NCI-H526 (cell line): ENCODE measurements around the gene HSD17B2.

Experiments
- DNase-seq, 2 experiments: peaks; one replicate each; lab custom pipeline; 2025; lab: John Stamatoyannopoulos, UW

Gene HSD17B2

GRCh38 chr16:82050506-82050905 is 15.5 kb downstream of the HSD17B2 start:
- DNase-seq, result no peak

GRCh38 chr16:82050909-82051357 is 15.9 kb downstream of the HSD17B2 start:
- DNase-seq, result no peak

GRCh38 chr16:82051656-82052055 is 16.6 kb downstream of the HSD17B2 start:
- no peak for DNase-seq

GRCh38 chr16:82055117-82055516 is 20.1 kb downstream of the HSD17B2 start:
- DNase-seq, result no peak

GRCh38 chr16:82055728-82056549 is 20.9 kb downstream of the HSD17B2 start:
- DNase-seq, result no peak

- no peak for DNase-seq
These were observed 21.5 kb downstream of the HSD17B2 start for GRCh38 chr16:82056550-82056896.

- no peak for DNase-seq
These were observed 24.3 kb downstream of the HSD17B2 start for GRCh38 chr16:82059161-82059982.

- DNase-seq, result no peak
These were observed 24.9 kb downstream of the HSD17B2 start for GRCh38 chr16:82059983-82060421.

GRCh38 chr16:82061861-82062525 is 26.9 kb downstream of the HSD17B2 start:
- DNase-seq, result peak in 1 of 2 experiments; percentile 23

- DNase-seq, result no peak
These were observed 27.6 kb downstream of the HSD17B2 start for GRCh38 chr16:82062645-82063058.

GRCh38 chr16:82063456-82064082 is 28.5 kb downstream of the HSD17B2 start:
- DNase-seq, result no peak

GRCh38 chr16:82067042-82067803 is 32.2 kb downstream of the HSD17B2 start:
- DNase-seq, result no peak

- DNase-seq, result no peak
These were observed 32.8 kb downstream of the HSD17B2 start for GRCh38 chr16:82067804-82068325.

GRCh38 chr16:82070656-82071369 is 35.8 kb downstream of the HSD17B2 start:
- DNase-seq, result no peak

- DNase-seq, result no peak
These were observed 36.4 kb downstream of the HSD17B2 start for GRCh38 chr16:82071421-82071820.

- DNase-seq, result no peak
These were observed 37.3 kb downstream of the HSD17B2 start for GRCh38 chr16:82072313-82072712.

- no peak for DNase-seq
These were observed 39.0 kb downstream of the HSD17B2 start for GRCh38 chr16:82074019-82074558.

GRCh38 chr16:82078125-82078524 is 43.1 kb downstream of the HSD17B2 start:
- peak in 1 of 2 experiments; percentile 2 for DNase-seq

- DNase-seq, result no peak
These were observed 44.8 kb downstream of the HSD17B2 start for GRCh38 chr16:82079892-82080291.

GRCh38 chr16:82081264-82081663 is 46.2 kb downstream of the HSD17B2 start:
- DNase-seq, result no peak
